ENCODE results near the gene ARG1. TPM values are rescaled to one million over a fixed set of nuclear protein-coding genes. Genes with fewer than 3 reads are reported as not detected.

ARG1 gene
- total RNA-seq, 1 donor from 2014 or later = not detected

DNA sequence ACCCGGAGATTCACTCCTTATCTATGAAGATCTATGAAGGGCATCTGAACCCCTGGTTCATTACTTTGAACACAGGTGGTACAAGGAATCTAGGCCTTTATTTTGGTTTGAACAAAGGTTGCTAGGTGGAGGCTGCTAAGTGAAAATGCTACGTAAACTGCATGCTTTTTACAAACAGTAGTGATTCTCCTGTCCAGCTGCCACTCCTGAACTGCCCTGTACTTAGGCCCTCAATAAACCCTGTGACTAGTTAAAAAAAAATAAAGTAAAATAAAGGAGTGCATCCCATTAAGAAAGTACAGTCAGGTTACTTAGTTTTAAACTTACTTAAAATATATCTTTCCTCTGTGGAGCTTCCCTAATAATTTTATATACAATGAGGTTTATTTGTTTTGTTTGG lies 27.7 kb upstream of the ARG1 start:
- Histone ChIP-seq H3K4me3 (ENCODE audit: low read depth, low read length) (no peak overlapping the region), H3K27me3 (ENCODE audit: control insufficient read depth, insufficient read depth, low read length) (no peaks in the 10 kb centered on the region), H3K36me3 (ENCODE audit: control insufficient read depth, insufficient read depth, low read length) (no peaks in the 10 kb centered on the region)
- TF ChIP-seq, protein P1, sequence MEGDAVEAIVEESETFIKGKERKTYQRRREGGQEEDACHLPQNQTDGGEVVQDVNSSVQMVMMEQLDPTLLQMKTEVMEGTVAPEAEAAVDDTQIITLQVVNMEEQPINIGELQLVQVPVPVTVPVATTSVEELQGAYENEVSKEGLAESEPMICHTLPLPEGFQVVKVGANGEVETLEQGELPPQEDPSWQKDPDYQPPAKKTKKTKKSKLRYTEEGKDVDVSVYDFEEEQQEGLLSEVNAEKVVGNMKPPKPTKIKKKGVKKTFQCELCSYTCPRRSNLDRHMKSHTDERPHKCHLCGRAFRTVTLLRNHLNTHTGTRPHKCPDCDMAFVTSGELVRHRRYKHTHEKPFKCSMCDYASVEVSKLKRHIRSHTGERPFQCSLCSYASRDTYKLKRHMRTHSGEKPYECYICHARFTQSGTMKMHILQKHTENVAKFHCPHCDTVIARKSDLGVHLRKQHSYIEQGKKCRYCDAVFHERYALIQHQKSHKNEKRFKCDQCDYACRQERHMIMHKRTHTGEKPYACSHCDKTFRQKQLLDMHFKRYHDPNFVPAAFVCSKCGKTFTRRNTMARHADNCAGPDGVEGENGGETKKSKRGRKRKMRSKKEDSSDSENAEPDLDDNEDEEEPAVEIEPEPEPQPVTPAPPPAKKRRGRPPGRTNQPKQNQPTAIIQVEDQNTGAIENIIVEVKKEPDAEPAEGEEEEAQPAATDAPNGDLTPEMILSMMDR (IDR thresholded peaks at IDR 0.05; ENCODE audit: insufficient read depth, low read length, severe bottlenecking) = no peak
- no peak for DNase-seq (ENCODE audit: low read depth)
- FAIRE-seq = no peak

DNA sequence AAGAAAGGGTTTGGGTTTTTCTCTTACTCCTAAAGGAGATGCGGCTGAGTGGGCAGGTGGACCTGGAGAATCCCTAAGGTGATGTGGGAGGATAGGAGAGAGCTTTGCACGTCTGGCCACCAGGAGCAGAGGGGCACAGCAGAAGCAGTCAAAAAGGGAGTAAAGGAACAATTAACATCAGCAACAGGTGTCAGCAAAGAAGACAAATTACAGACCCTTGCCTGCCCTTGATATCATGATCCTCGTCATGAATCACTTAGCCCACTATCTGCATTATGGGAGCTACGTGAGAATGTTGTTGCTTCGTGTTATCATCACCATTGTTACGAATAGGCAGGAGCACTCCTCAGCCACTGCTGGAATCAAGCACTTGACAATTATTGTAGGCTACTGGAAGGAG lies 25.5 kb upstream of the ARG1 start:
- no peak overlapping the region for H3K4me3 ChIP-seq (ENCODE audit: low read depth, low read length)
- FAIRE-seq (no peak), DNase-seq (ENCODE audit: low read depth) (no peak)
- H3K27me3 ChIP-seq (ENCODE audit: control insufficient read depth, insufficient read depth, low read length) = no peaks in the 10 kb centered on the region
- TF ChIP-seq, protein P1 (IDR thresholded peaks at IDR 0.05; ENCODE audit: insufficient read depth, low read length, severe bottlenecking) = no peak
- no peaks in the 10 kb centered on the region for H3K36me3 ChIP-seq (ENCODE audit: control insufficient read depth, insufficient read depth, low read length)

DNA sequence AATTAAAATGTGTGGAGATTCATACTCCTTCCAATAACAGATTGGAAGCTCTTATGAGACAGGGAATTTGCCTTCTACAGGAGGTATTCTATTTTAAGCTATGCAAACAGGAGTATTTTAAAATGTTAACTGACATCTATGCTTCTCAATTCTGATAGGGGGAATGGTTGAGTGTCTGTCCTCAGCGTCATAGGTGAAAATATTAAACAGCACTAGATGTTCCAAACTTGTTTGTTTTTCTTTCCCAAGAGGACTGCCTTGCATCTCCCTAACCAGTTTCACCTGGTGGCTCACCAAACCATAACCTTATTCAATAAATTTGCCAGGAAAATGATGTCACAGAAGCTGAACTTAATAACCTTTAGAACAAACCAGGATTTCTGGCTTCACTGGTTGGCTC lies 24.6 kb upstream of the ARG1 start:
- DNase-seq (ENCODE audit: low read depth) = no peak
- Histone ChIP-seq H3K27me3 (ENCODE audit: control insufficient read depth, insufficient read depth, low read length) (no peaks in the 10 kb centered on the region), H3K36me3 (ENCODE audit: control insufficient read depth, insufficient read depth, low read length) (no peaks in the 10 kb centered on the region), H3K4me3 (ENCODE audit: low read depth, low read length) (no peak overlapping the region)
- TF ChIP-seq, protein P1 (IDR thresholded peaks at IDR 0.05; ENCODE audit: insufficient read depth, low read length, severe bottlenecking) = no peak
- no peak for FAIRE-seq

DNA sequence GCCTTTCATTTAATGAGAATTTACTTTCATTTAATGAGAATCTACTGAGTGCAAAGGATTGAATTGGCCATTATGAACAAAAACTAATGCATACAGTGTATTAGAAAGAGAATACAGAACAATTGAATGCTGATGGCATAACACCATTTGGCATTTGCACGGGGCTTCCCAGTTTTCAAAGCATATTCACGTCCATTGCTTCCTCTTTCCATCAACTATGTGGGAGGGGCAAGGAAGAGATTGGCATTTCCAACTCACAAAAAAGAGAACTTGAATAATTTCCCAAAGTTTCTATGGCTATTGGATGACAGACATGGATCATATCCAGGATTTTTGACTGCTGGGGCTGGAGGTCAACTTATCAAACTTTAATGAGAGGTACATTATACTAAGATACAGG lies 23.2 kb upstream of the ARG1 start:
- Histone ChIP-seq H3K36me3 (ENCODE audit: control insufficient read depth, insufficient read depth, low read length) (no peaks in the 10 kb centered on the region), H3K27me3 (ENCODE audit: control insufficient read depth, insufficient read depth, low read length) (no peaks in the 10 kb centered on the region), H3K4me3 (ENCODE audit: low read depth, low read length) (no peak overlapping the region)
- no peak for DNase-seq (ENCODE audit: low read depth)
- FAIRE-seq = no peak
- TF ChIP-seq, protein P1 (IDR thresholded peaks at IDR 0.05; ENCODE audit: insufficient read depth, low read length, severe bottlenecking) = no peak

DNA sequence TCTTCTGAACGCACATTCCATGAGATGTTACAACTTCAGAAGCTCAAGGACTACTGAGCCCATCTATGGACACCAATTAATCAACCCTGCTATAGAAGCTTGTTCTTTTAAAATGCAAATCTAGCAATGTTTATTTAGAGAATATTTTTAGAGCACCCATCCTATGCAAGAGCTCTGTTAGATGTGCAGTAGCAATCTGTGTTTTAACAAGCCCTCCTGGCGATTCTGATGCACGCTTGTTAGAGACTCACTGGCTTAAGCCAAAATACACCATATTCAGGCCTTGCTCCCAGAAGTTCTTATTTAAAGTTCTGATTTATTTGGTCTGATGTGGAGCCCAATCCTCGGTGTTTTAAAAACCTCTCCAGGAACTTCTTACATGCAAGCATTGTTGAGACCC lies 21.1 kb upstream of the ARG1 start:
- TF ChIP-seq, protein P1 (IDR thresholded peaks at IDR 0.05; ENCODE audit: insufficient read depth, low read length, severe bottlenecking) = no peak
- DNase-seq (ENCODE audit: low read depth) (no peak), FAIRE-seq (no peak)
- H3K27me3 ChIP-seq (ENCODE audit: control insufficient read depth, insufficient read depth, low read length) = no peaks in the 10 kb centered on the region
- no peak overlapping the region for H3K4me3 ChIP-seq (ENCODE audit: low read depth, low read length)
- H3K36me3 ChIP-seq (ENCODE audit: control insufficient read depth, insufficient read depth, low read length) = no peaks in the 10 kb centered on the region

DNA sequence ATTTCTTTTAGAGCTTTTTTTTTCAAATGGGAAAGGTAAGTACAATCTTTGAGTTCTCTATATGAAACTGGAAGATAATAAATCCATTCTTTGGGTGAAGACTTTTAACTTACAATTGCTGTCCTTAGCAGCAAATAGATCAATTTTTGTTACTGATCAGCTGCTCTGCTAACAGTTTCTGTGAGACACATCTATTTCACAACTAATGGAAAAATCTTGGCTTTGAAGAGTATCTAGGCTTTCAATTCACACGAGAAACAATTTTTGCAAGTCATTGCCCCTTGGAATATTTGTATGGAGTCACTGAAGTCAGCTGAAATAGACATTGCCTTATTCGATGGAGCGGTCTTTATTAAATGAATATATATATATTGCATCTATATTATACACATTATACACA lies 20.5 kb upstream of the ARG1 start:
- TF ChIP-seq, protein P1 (IDR thresholded peaks at IDR 0.05; ENCODE audit: insufficient read depth, low read length, severe bottlenecking) = no peak
- FAIRE-seq = no peak
- no peak for DNase-seq (ENCODE audit: low read depth)
- Histone ChIP-seq H3K36me3 (ENCODE audit: control insufficient read depth, insufficient read depth, low read length) (no peaks in the 10 kb centered on the region), H3K4me3 (ENCODE audit: low read depth, low read length) (no peak overlapping the region), H3K27me3 (ENCODE audit: control insufficient read depth, insufficient read depth, low read length) (no peaks in the 10 kb centered on the region)

Measured in bronchial epithelial cell (primary cell).